GM18861 (cell line): ENCODE data around the gene VCAN.
"Not testable (repeated sequence)": the region's sequence is repeated elsewhere in the genome, so short reads cannot be mapped to it uniquely, and the experiment has no call there.

Experiments used
- ATAC-seq: cut with Tn5 transposase; IDR thresholded peaks from one replicate; pipeline ENCODE4 v1.9.1; 2021; ENCODE audit not compliant: unreplicated experiment

VCAN gene

DNA sequence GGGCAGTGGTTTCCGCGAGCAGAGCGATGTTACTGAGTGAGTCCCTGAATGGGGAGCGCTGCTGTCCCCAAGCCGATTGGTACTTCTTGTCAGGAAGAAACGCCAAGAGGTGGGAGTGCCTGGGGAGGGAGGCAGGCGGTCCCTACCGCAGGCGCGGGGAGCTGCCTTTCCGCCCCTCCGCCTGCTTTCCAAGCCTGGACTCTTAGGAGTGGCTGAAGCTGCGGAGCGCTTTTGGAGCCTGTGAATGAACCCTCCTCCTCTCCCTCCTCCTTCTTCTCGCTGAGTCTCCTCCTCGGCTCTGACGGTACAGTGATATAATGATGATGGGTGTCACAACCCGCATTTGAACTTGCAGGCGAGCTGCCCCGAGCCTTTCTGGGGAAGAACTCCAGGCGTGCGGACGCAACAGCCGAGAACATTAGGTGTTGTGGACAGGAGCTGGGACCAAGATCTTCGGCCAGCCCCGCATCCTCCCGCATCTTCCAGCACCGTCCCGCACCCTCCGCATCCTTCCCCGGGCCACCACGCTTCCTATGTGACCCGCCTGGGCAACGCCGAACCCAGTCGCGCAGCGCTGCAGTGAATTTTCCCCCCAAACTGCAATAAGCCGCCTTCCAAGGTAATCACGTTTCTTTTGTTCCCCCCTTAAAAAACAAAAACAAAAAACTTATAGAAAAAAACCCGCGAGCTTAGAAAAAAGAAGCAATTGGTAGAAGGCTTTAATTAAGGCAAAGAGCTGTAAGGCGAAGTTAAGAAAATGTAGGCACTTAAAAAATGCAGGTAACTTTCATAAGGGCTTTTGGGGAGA is at the start of gene VCAN:
VCAN (plus strand) TSS at position 340 of the 808 bp plus-strand sequence. CDS start 11,775 bp downstream, outside the sequence.
- ATAC-seq: no peak

DNA sequence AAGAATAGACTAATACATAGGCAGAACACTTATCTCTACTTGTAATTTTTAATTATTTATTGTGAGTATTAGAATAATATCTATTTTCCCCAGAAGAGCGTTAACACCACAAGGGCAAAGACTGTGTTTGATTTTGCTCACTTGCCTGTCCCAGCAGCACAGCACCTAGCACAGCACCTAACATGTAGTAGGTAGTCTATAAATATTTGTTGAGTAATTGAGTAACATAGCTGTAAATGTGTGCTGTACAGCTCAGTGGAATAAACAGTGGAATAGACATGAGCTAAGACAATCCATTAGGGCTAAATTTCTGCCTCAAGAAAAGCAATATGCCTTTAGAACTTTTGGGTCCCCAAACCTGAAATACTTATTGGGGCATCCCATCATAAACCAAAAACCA is 49.3 kb upstream of the VCAN start:
- ATAC-seq: no peak

- no peak for ATAC-seq
These were observed 44.7 kb upstream of the VCAN start for GRCh38 chr5:83426855-83427254.

DNA sequence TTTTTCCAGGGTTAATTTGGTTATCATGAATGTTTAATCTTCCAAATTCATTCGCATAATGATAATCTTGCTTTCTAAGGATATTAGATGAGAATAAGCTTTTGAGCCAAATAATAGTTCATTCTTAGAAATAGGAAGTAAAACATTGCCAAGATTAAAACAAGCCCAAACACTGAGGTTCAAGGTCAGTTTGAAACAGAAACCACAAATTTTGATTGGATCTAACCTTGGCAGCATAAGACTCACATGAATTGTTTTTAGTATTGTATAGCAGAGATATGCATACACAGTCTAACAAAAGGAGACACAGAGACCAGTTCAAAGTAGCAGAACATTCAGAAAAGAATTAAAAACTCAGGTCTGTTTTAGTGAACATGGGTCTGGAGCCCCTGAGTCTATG is 43.4 kb upstream of the VCAN start:
- no peak for ATAC-seq

DNA sequence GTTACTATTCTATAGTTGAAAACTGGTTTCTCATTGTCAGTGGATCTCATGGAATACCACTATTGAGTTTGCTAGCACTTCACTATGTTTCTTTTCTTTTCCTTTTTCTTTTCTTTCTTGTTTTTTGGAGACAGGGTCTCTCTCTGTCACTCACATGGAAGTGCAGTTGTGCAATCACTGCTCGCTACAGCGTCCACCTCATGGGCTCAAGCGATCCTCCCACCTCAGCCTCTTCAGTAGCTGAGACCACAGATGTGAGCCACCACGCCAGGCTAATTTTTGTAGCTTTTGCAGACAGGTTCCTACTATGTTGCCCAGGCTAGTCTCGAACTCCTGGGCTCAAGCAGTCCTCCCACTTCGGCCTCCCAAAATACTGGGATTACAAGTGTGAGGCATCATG is 42.7 kb upstream of the VCAN start:
- ATAC-seq: no peak

DNA sequence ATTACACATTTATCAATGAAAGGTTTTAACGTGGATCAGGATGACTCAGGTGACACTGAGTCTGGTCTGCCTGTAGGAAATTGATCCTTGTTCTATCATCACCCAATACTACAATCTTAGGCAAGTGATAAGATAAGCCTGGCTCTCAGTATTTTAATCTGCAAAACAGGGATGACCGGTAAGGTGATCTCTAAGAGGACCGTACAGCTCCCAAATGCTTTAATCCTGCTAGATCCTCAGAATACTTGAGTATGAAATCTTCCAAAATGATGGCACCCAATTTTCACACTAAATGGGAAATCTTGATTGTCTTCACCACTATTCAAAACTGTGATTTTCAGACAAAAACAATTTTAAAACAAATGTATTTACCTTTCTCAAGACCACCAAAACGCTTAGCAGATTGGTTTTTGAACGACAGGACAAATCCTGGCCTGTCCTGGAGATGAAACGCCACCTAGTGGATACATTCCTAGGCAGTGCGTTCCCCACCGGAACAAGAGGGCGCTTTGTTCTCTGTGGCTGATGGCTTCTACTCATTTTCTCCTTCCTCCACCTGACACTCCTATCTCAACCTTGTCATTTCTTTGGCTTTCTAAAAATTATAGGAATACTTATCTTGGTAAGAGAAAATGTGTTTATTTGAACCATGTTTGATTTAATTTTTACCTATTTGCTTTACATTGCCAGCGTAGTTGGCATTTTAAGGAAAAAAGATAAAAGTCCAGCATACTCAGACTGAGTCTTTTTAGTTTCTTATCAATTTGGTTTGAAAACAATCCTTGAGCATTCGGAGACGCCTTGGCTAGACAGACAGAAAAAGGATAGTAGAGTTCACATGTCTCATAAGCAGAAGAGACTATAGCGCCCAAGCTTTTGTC is 41.2 kb upstream of the VCAN start:
- ATAC-seq: peak; percentile 70

DNA sequence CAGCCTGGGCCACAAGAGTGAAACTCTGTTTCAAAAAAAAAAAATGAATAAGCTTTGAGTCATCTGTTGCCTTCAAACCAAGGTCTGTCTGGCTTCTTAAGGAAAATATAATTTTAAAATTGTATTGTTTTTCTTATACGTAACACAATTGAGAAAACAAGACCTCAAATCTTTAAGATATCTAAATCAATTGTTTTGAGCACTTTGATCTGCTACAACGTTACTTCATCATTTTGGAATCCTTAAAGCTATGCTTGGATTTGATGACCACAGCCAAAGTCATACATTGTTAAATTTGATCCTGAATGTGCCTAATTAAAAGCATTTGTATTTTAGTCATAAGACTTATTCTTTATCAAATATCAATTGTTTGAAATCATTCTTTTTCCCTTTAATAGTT is 37.7 kb upstream of the VCAN start:
- ATAC-seq: no peak

- no peak for ATAC-seq
These were observed 36.6 kb upstream of the VCAN start for GRCh38 chr5:83434946-83435345.

- no peak for ATAC-seq
These were observed 35.3 kb upstream of the VCAN start for GRCh38 chr5:83436276-83436675.

- ATAC-seq: not testable (repeated sequence)
These were observed 33.8 kb upstream of the VCAN start for GRCh38 chr5:83437697-83438096.

- ATAC-seq: no peak
These were observed 30.7 kb upstream of the VCAN start for GRCh38 chr5:83440826-83441225.

DNA sequence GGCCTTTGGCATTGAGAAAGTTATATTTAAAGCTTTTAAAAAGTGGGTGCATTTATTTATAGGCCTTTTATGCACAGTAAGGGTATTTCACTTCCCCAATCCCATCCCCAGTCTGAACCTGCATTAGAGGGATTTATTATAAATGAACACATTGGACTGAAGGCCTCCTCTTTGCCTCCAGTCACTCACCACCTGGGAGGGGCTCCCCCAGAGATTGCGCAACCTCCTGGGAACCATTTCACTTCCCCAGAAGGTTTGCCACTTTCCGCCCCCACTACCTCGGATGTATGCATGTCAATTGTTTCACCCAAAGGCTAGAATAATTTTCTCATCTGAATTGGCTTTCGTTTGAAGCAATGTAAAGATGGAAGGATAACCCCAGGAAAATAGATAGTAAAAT is 29.8 kb upstream of the VCAN start:
- ATAC-seq: no peak

DNA sequence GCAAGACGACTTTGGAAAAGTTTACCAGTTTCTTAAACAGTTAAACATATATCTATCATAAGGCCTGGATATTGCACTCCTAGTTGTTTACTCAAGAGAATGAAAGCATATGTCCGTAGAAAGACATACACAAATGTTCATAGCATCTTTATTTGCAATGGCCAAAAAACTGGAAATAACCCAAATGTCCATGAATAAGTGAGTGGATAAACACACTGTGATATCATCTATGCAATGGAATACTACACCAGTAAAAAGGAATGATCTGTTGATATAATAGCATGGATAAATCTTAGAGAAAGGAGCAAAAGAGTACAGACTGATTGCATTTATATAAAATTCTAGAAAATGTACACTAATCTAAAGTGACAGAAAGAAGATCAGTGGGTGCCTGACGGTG is 28.0 kb upstream of the VCAN start:
- no peak for ATAC-seq

DNA sequence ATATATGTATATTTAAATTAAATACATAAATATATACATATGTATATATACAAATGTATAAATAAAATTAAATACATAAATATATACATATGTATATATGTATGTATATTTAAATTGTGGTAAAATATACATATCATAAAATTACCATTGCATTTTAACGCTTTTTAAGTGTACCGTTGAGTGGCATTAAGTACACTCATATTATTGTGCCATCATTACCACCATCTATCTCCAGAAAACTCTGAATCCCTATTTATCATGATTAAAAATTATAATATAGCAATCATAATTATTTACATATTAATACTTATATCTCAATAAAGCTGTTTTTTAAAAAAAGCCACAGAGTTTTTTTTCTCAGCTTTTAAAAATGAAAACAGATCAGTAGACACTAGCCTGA is 27.1 kb upstream of the VCAN start:
- no peak for ATAC-seq

DNA sequence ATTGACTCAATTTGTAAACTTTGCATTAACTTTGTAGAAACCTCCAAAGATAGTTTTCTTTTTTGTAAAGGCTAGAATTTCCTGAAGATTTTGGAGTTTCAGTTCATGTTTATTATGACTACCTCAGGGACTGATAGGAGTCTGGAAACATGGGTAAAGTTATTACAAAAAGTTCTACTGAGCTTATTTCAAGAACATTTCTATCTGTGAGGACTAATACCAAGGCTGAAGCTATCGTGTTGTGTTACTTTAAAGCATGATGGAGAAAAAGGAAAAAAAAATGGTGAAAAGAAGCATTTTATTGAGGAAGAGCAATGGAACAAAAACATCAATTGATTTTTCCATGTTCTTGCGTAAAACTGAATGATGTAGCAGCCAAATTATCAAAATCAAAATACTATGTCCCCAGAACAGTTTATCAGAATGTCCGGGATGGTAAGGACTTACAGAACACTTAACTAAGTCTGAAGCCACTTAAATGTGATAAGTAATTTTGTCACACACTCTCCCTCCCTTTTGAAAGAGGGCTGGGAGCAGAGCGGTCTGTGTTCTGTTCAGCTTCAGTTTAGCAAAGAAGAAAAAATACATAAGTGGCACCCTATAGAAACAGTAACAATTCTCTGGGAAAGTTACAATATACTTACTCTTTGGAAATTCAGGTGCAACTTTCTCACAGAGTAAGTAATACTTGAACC is 25.1 kb upstream of the VCAN start:
- no peak for ATAC-seq

DNA sequence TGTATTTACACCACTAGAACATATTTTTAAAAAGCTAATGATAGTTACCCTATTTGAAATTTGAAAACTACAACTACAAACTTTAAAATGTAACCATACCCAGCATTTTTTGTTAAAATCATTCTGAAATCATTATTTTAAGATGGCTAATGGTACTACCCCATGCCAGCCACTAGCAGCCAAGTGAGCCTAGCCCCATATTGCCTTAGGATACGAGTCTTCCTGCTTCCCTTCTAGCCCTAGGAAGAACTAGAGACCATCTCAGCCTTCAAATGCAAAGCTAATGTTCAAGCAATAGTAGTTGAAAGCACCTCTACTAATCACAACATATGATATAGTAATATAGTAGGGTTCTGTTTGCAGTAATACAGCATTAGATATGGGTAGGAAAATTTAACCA is 24.0 kb upstream of the VCAN start:
- no peak for ATAC-seq

DNA sequence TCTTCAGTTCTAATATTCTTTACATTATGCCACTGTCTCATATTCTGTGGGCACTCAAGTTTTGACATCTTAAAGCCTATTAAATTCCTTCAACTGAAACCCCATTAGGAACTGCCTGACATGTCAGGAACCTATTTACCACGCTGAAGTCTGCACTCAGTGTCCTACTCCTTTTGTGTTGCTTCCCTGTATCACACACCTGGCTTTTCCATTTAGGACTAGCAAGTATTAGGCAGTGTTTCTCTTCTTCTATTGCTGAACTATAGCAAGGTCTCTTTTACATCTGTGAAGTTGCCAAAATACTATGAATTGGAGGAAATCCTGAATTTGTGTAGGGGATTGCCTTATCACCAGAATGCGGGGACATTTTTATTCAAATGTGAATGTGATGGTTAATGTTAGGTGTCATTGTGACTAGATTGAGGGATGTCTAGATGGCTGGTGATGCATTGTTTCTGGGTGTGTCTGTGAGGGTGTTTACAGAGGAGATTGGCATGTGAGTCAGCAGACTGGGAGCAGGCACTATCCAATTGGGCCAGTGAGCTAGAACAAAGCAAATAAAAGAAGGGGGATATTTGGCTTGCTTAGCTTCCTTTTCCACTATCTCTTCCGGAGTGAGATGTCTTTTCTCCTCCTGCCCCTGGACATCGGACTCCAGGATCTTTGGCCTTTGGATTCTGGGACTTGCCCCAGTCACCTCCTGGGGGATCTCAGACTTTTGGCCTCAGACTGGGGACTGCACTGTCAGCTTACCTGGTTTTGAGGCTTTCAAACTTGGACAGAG is 21.2 kb upstream of the VCAN start:
- ATAC-seq: no peak

DNA sequence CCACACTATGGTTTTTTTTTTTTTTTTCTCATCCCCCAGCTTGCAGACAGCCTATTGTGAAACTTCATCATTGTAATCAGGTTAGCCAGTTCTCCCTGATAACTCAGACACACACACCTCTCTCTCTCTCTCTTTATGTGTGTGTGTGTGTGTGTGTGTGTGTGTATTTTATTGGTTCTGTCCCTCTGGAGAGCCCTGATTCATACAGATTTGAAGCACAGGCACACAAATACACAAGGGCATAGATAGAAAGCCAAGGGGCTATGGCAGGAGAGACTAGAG is 20.6 kb upstream of the VCAN start:
- ATAC-seq: no peak

DNA sequence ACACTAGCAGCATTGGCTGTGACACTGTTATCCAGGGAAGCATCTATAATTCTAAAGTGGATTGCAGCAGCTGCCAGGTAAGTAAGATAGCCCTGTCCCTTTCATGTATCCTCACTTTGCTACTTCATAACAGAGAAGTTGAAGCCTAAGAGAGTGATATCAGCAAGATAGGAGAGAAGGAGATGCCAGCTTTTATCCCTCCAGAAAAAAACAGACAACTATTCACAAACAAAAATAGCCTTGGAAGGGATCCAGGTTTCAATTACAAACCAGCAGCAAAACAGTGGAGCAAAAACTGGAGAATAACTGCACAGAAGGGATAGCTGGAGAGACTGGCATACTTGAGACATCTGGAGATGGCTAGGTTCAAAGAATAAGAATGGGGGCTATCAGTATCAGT is 19.6 kb upstream of the VCAN start:
- no peak for ATAC-seq

DNA sequence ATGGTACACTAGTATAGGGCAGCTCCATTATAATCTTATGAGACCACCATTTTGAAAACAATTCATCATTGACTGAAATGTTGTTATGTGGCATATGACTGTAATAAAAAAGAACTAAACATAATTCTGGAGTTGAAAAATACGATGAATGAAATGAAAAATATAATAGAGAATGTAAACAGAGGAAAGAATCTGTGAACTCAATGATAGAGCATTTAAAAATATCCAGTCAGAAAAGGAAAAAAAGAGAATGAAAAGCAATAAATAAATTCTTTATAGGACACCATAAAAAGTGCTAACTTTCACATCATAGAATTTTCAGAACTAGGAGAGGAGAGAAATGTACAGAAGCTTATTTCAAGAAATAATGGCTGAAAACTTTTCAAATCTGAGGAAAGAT is 17.6 kb upstream of the VCAN start:
- ATAC-seq: no peak

DNA sequence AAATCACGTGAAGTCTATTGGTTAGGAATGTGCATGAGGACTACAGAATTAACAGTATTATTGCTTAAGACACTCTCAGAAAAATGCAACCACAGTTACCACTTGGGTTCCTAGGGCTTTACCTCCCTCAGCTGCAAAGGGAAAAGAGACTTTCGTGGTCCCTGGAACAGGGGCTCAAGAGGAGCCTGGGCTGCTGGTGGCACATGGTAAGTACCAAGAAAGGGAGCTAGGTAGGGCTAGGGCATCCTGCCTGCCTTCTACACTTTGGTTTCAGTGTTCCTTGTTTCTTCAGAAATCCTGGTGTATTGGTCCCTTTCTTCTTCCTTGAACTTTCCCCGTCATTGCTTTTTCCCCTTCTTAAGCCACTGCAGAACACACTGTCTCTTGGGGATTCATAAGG is 7.3 kb upstream of the VCAN start:
- no peak for ATAC-seq
